HG02840 (cell line): ENCODE measurements around the gene MAD1L1.
"Not testable (repeated sequence)": the region's sequence is repeated elsewhere in the genome, so short reads cannot be mapped to it uniquely, and the experiment has no call there.

Source experiments
- ATAC-seq: cut with Tn5 transposase; IDR thresholded peaks from one replicate; pipeline ENCODE4 v1.9.1; 2021; ENCODE audit warnings: mild to moderate bottlenecking, moderate library complexity, moderate number of reproducible peaks; ENCODE audit not compliant: unreplicated experiment, low FRiP score

Gene MAD1L1

DNA sequence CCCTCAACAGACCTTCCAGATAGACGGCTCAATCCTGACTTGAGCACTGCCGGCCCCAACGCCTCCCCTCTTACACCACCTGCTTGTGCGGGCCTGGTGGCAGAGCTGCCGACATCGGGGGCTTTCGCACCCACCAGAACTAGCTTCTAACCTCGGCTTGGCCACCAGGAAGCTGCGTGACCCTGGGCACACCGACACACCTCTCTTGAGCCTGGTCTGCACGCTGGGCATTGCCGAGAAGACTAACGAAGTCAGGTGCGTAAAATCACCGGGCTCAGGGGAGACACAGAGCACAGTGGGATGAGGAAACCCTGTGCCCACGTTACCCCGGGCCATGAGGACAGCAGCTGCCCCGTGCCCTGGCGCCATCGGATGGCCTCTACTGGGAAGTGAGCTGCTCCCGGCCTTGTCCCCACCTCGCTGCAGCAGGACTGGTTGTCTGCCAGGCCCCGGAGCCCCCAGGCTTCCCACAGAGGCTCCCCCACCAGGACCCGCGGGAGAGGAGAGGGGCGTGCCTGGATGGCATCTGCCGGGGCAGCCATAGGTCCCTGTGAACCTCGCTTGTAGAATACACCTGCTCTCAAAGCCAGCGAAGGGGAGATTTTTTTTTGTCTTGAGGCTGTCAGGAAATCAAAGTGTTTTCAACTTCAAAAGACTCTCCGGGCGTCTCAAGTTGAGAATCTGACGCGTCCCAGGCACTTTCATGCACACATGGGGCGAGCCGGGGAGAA lies 408.4 kb downstream of the MAD1L1 start:
- not testable (repeated sequence) for ATAC-seq

DNA sequence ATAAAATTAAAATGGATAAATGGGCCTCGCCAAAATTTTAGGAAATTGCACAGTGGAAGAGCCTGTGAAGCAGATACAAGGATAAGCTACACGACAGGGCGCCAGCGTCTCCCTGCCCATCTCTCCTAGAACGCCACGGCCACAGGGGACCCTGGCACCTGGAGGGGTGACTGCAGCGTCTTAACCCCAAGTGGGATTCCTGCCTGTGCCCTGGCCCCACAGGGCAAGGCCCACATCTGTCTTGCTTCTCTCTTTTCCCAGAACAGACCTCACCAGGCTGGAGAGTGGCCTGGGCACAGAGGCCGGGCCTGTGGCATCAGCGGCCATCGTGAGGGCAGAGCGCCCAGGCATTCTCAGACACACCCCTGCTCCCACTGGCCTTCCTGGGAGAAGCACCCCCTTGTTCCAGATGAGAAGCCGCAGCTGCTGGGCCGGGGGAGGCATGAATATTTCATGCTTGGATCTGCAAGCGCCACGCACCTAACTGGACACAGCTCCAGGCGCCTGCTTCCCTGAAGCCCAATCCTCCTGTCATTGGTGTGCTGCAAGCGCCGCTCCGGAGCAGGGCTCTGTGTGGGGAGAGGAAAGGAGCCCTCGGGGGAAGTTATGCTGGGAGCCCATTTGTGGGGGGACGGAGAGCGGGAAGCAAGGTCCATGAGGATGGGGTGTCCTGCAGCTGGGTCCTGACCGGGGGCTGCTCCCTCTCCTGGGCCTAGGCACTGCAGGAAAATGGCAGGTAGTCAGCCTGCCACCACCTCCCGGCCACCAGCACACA lies 409.2 kb downstream of the MAD1L1 start:
- ATAC-seq, result no peak

DNA sequence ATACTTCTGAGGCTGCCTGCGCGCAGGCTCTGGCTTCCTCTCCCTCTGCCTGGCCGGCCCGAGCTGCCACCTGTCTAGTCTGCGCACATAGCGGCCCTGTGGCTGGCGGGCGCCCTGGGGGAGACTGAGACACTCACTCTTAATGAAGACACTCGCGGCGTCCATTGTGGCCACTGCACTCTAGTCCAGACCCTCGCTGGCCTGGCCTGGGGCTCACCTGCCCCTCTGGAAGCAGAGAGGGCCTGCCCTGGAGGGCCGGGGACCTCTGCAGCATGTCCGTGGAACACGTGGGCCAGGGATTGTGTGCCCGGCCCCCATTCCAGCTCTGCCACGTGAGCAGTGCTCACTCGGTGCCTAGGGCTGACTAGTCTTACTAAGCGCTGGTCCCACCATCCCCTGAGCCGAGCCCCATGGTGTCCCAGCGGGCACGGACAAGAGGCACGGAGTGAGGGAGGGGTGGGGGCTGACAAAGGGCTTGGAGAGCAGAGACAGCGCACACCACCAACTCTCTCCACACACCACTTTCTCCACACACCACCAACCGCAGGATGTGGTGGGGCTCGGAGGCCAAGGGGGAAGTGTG lies 413.4 kb downstream of the MAD1L1 start:
- no peak for ATAC-seq

GRCh38 chr7:1818575-1819258 lies 414.0 kb downstream of the MAD1L1 start:
- no peak for ATAC-seq

GRCh38 chr7:1817061-1817712 lies 415.6 kb downstream of the MAD1L1 start:
- ATAC-seq, result no peak

DNA sequence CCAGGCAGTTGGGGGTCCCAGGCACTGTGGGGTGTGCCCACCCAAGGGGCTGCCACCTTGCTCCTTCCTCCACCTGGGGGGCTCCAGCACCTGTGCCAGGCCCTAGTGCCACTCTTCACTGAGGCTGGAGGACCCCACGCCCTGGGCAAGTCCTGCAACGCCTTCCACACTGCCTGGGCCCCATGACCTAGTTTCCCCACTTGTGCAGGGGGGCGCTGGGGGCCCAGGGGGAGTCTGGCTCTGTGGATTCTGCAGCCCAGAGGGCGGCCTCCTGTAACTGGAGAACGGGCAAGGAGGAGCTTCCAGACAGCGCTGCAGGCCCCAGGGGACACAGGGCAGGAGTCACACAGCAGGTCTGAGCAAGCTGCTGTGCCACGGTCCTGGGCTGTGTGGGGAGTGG lies 416.3 kb downstream of the MAD1L1 start:
- not testable (repeated sequence) for ATAC-seq

- not testable (repeated sequence) for ATAC-seq
These were observed 417.0 kb downstream of the MAD1L1 start for GRCh38 chr7:1815551-1816281.

GRCh38 chr7:1815051-1815481 lies 417.7 kb downstream of the MAD1L1 start:
- no peak for ATAC-seq

DNA sequence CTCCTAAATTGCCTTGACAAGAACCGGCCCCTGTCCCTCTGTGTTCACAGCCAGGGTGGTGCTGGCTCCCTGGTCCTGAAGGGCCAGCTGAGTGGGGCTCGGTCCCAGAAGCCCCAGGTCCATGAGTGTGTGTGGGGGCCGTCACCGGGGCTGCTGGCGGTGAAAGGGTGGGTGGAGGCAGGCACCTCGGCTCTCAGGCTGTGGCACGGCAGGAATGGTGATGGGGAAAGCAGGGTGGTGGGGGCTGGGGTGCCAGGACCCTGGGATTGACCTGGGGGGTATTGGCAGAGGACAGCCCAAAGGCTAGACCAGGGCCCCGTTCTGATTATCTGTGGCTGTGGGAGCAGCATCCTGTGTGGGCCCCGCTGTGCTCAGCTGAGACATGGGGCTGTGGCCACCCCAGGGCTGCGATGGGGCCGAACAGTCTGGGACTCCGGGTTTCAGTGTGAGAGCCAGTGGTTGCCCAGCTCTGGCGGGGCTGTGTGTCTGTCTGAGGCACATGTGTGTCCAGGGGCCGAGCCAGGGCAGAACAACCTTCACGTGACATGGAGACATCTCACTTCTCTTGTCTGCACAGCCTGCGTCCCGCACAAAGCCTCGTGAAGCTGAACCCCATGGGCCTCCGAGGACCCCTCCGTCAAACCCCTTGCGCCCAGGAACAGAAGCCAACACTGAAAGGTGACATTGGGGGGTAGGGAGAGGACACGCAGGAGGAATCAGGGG lies 418.5 kb downstream of the MAD1L1 start:
- ATAC-seq, result no peak

- no peak for ATAC-seq
These were observed 419.2 kb downstream of the MAD1L1 start for GRCh38 chr7:1813394-1814088.

GRCh38 chr7:1812509-1813393 lies 420.0 kb downstream of the MAD1L1 start:
- ATAC-seq, result no peak

GRCh38 chr7:1811850-1812508 lies 420.8 kb downstream of the MAD1L1 start:
- no peak for ATAC-seq

DNA sequence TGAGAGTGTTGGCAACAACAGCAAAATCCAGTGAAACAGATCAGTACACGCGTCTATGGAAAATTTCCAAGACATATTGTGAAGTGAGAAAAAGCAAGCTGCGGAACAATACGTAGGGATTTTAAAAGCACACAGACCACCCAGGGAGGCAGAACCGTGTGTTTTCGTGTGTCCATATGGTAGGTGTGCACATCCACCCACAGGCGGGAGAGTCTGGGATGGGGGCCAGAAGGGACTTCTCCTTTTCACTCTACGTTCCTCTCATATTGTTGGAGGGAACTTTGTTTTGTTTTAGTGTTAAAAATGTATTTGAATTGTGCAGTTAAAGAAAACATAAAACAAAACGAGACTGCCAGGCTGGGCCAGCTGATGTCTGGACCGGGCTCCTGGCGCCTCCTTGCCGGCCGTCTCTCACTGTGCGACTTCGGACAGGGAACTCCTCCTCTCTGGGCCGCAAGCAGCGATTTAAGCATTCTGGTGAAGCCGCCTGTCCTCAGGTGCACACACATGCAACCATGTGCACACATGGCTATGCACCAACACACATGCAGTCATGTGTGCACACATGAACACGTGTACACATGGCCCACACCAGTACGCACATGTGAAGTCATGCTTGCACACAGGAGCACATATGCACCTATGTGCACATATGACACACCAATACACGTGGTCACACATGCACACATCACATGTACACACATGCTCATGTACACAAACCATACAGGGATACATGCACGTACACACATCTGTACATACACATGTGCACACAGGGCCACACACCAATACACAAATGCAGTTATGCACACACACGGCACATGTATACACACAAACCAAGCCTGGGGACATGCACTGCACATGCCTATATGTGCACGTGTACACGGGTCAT lies 421.5 kb downstream of the MAD1L1 start:
- ATAC-seq, result no peak

DNA sequence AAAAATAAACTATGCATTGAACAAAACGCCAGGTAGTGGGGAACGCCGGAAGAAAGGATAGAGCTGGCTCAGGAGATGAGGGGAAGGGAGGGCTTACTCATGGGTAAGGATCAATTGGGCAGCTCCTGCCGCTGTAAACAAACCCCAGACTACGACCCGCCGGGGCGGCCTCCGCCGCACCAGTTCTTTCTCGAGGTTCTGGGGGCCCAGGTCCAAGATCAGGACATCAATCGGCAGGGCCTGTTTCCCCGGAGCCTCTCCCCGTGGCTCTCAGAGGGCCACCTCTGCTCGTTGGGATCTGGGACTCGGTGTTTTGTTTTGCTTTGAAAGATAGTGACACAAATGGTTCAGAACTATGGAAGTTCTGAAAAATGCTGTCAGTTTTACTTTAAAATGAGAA lies 422.2 kb downstream of the MAD1L1 start:
- ATAC-seq, result no peak

GRCh38 chr7:1809601-1810258 lies 423.0 kb downstream of the MAD1L1 start:
- no peak for ATAC-seq

- no peak for ATAC-seq
These were observed 423.7 kb downstream of the MAD1L1 start for GRCh38 chr7:1809070-1809469.
